NCI-H128 (cell line): ENCODE measurements around the gene TWSG1.
"Not testable (repeated sequence)": the region's sequence is repeated elsewhere in the genome, so short reads cannot be mapped to it uniquely, and the experiment has no call there.

ENCODE experiments used
- DNase-seq: peaks from one replicate; lab custom pipeline; 2025; ENCODE audit not compliant: unreplicated experiment; lab: John Stamatoyannopoulos, UW

Gene TWSG1

DNA sequence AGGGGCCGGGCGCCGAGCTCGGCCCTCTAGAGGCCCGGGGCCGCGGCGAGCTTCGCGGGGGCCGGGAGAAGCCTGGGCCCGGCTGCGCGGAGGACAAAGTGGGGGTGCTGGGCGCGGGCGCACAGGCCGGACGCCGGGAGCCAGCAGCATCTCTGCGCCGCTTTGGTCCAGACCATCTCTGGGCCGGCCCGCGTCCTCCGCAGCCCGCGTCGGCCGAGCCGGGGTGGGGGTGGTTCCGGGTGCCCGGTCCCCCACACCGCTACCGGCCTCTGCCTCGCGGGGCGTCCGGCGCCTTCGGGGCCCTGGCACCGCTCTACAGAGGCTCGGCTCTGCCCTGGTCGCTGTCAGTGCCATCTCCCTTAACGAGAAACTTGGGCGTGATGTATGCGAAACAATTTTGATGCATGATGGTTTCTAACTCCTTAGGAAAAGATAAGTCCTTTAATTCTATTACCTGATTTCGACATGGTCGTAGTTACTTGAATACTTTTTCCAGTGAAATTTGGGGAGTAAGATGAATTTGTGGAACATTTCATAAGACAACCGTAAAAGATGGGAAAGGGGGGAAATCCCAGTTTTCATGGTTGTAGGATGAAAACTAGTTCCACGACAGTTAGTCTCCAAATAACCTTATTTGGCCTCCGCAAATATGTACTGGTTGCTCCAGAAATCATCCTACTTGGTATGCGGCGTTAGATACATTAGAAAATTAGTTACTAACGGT is 562 bp downstream of the TWSG1 start:
- no peak for DNase-seq

DNA sequence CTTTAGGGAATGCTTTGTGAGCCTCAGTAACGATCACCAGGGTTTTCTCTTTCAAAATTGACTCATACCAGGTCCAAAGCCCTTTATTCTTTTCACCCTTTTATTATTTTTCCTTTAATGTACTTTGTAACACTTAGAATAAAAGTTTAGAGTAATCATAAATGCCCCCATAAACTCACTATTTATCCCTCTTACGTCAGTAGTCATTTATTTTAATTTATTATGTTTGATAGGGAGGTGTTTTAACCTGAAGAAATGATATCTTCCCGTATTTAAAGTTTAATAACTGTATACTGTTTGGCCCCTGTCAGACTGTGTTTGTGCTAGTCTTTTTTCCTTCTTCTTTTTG is 1.1 kb downstream of the TWSG1 start:
- no peak for DNase-seq

- no peak for DNase-seq
These were observed 2.3 kb downstream of the TWSG1 start for GRCh38 chr18:9336827-9337226.

DNA sequence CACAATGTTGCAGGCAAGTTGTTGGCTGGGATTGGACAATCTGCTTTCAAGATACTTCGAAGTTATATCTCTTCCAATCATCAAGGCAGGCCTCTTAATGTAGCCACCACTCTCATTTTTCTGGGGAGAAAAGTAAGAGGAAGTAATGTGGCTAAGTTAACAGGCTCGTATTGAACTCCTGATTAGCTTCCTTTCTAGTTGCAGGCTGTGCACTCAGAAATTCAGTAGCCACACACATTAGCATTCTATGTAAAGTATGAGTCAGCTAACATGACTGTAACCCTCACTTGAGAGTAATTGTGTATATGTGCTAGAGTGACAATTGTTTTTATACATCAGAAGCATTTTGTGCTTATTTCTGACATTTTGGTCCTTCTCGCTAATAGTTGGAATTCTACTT is 3.3 kb downstream of the TWSG1 start:
- no peak for DNase-seq

DNA sequence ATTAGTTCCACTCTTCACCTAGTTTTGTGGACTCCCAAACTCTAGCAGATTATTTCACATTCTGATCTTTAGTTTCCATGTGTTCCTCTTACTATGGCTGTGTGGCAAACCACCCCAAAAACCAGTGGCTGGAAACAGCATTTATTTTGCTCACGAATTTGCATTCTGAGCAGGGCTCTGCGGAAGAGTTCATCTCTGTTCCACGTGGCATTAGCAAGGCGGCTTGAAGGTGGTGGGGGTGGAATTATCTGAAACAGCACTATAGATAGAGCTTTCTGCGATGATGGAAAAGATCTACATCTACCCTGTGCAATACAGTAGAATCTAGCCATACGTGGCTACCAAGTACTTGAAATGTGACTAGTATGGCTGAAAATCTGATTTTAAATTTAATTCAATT is 5.9 kb downstream of the TWSG1 start:
- DNase-seq = no peak

DNA sequence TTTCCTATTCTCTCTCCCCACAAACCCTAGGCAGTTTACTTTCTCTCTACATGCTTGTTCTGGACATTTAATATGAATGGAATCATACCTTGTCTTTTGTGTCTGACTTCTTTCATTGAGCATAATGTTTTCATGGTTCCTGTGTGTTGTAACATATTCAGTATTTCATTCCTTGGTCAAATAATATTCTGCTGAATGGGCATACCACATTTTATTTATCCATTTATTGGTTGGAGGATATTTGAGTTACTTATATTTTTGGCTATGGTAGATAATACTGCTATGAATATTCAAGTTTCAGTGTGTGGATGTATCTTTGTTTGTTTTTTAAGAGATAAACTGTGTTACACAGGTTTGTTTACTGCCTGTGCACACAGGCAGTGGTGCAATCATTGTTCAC is 9.0 kb downstream of the TWSG1 start:
- no peak for DNase-seq

- no peak for DNase-seq
These were observed 12.2 kb downstream of the TWSG1 start for GRCh38 chr18:9346775-9347174.

GRCh38 chr18:9348079-9348671 is 13.6 kb downstream of the TWSG1 start:
- no peak for DNase-seq

- no peak for DNase-seq
These were observed 14.2 kb downstream of the TWSG1 start for GRCh38 chr18:9348766-9349165.

DNA sequence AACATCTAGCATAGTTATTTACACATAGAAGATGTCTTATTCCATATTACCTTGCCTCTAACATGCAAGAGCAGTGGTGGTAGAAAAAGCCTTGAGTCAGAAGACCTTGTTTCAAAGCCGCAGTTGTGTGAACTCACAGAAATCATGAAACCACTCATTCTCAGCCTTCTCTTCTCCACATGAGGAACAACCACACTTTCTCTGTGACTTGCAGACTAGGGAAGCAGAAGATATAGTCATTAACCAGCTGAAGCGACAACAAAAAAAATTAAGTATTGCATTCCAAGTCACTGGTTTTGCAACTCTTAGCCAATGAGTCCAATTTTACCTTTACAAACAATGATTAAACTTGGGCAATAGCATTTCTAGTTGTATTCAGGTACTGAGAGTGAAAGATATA is 19.0 kb downstream of the TWSG1 start:
- no peak for DNase-seq

GRCh38 chr18:9354256-9354655 is 19.7 kb downstream of the TWSG1 start:
- DNase-seq = no peak

DNA sequence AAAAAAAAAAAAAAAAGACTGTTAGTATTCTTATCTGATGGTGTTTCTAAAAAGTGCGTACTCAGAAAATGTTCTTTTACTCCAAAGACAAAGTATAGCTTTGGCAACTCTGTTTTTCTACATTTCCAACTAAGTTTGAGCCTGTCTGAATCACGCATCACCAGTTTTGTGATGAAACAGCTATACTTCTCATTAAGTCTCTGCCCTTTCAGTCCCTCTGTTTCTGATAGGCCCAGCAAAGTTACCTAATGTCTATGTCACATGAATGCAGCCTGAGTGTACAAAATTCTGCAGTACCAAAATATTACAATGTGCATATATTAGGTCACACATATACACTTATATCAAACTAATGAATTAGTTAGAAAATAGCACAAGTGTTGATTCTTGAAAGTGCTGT is 22.4 kb downstream of the TWSG1 start:
- DNase-seq = no peak

DNA sequence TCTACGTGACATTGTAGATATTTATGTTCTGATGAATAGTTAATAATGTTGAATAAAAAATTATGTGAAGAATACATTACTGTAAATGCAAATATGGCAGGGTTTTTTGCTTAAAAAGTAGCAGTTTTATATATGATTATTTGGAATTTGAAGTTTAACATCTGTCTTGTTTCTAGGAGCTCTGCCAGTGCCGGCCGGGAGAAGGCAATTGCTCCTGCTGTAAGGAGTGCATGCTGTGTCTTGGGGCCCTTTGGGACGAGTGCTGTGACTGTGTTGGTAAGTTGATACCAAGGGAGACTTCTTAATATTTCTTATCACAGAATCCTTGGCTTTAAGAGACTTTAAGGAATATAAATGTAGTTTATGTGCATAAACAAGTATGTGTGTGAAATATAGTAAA is 25.2 kb downstream of the TWSG1 start:
- no peak for DNase-seq

DNA sequence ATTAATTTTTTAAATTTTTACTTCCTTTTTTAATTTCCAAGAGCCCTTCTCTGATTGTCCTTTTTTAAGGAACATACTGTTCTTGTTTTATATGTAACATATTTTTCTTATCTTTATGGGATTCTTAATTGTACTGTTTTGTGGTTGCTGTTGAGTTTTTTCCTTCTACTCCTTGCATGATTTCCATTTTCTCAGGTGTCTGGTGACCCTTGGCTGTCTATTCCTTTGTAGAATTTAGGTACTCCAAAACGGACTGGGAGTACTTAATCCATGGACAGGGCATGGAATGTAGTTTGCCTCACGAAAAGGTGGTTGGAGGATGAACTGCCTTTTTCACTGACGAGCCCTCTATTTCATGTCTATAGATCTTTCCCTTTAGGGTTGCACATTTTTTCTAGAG is 26.6 kb downstream of the TWSG1 start:
- DNase-seq = no peak

DNA sequence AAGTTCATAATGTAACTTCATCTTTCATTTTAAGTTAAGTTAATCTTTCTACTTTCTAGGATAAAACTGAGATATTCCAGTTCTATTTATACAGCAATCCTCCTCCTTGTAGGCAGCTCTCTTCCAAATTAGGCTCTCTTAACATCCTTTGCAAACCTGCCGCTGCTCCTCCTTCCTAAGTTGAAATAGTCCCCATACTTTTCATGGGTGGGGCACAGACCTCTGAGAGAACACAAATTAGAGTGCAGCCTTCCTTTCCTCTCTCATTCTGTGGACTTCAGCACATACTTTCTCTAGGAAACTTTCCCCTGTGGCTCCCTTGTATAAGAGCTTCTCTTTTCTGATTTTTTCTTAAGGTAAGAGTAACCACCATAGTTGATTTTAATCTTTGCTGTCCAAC is 28.3 kb downstream of the TWSG1 start:
- no peak for DNase-seq

DNA sequence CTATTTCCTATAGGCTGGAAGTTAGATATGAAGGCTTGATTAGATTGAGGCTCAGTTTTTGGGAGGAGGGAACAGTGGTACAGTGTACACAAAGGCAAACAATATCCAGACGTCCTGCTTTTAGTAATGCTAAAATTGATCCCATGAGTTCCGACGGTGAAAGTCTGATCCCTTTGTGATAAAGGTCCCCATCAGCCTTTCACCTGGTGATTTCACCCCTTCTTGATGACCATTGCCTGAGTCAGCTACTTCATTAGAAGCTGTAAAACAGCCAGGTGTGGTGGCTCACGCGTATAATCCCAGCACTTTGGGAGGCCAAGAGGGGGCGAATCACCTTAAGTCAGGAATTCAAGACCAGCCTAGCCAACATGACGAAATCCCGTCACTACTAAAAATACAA is 29.7 kb downstream of the TWSG1 start:
- DNase-seq = no peak

DNA sequence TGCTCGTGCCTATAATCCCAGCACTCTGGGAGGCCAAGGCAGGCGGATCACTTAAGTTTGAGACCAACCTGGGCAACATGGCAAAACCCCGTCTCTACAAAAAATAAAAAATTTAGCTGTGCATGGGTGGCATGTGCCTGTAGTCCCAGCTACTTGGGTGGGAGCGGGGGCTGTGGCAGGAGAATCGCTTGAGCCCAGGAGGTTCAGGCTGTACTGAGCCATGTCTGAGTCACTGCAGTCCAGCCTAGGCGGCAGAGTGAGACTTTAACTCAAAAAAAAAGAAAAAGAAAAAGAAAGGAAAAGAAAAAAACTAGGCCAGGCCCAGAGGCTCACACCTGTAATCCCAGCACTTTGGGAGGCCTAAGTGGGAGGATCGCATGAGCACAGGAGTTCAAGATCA is 30.8 kb downstream of the TWSG1 start:
- no peak for DNase-seq

- no peak for DNase-seq
These were observed 31.6 kb downstream of the TWSG1 start for GRCh38 chr18:9366126-9366714.

DNA sequence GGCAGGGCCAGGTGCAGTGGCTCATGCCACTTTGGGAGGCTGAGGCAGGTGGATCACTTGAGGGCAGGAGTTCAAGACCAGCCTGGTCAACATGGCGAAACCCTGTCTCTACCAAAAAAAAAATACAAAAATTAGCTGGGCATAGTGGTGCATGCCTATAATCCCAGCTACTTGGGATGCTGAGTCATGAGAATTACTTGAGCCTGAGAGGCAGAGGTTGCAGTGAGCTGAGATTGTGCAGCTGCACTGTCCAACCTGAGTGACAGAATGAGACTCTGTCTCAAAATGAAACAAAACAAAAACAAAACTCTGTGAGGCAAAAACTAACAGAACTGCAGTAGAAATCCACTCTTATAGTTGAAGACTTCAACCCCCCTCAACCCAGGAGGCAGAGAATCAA is 38.7 kb downstream of the TWSG1 start:
- DNase-seq = not testable (repeated sequence)

DNA sequence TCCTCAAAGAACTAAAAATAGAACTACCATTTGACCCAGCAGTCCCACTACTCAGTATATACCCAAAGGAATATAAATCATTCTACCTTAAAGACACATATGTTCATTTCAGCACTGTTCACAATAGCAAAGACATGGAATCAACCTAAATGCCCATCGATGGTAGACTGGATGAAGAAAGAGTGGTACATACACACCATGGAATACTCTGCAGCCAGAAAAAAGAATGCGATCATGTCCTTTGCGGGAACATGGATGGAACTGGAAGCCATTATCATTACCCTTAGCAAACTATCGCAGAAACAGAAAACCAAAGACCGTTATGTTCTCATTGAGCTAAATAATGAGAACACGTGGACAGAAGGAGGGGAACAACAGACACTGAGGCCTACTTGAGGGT is 44.5 kb downstream of the TWSG1 start:
- no peak for DNase-seq

- DNase-seq = no peak
These were observed 45.5 kb downstream of the TWSG1 start for GRCh38 chr18:9380101-9380500.

DNA sequence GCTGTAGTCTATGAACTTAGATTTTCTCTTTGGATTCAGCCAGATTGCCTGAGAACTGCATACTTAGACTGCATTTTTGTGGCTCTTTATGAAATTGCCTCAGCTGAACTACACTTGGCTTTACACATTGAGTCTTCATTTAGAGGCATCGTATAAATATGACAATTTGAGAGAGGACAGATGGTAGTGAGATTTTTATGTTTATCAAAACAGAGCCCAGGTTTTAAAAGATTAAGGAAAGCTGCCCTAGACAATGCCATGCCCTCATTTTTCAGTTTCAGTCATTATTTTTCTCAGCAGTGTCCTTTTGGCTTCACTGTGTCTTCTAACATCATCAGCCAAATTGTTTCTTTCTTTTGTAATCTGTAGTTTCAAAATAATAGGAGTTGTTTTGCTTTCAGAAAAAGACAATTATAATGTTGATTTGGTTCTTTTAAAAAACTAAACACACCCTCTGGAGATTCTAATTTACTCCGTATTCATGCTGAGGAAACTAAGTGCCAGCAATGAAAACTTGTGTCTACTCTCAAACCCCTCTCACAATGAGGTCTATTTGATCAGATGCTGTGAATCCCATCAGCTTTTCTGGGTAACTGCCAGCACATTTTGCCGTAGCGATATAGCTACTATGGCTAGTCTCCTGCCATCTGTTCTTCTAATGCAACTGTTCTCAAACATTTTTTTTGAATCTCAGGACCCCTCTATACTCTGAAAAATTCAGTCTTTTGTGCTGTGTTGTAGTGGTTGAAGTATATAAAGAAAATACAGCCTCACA is 46.2 kb downstream of the TWSG1 start:
- peak; percentile 34 for DNase-seq
